Vagina (tissue), 2 donors: Measurements from ENCODE around the gene ATF6B.

Experiments
- POLR2A ChIP-seq, 2 donors: fragments of 450-650 bp; IDR thresholded peaks; one replicate each; pipeline ENCODE4 v1.6.1; 2017; ENCODE audit warnings: antibody characterized with exemption in 2 of 2, mild to moderate bottlenecking in 2 of 2, moderate library complexity in 2 of 2
- TF ChIP-seq, protein P1 (sequence below), 3 experiments: fragments of 450-650 bp in 2 of 3; fragments of 200-600 bp in 1 of 3; sonication (generic) in 1 of 3; IDR thresholded peaks; one replicate each; pipeline ENCODE4 v1.5.1; 2017 to 2019; ENCODE audit warnings: antibody characterized with exemption in 3 of 3, mild to moderate bottlenecking in 2 of 3, moderate library complexity in 2 of 3

GRCh38 chr6:32096087-32096393 lies 32.0 kb downstream of the ATF6B start:
- no peak for TF ChIP-seq POLR2A (IDR thresholded peaks at IDR 0.05)
- TF ChIP-seq, protein P1, sequence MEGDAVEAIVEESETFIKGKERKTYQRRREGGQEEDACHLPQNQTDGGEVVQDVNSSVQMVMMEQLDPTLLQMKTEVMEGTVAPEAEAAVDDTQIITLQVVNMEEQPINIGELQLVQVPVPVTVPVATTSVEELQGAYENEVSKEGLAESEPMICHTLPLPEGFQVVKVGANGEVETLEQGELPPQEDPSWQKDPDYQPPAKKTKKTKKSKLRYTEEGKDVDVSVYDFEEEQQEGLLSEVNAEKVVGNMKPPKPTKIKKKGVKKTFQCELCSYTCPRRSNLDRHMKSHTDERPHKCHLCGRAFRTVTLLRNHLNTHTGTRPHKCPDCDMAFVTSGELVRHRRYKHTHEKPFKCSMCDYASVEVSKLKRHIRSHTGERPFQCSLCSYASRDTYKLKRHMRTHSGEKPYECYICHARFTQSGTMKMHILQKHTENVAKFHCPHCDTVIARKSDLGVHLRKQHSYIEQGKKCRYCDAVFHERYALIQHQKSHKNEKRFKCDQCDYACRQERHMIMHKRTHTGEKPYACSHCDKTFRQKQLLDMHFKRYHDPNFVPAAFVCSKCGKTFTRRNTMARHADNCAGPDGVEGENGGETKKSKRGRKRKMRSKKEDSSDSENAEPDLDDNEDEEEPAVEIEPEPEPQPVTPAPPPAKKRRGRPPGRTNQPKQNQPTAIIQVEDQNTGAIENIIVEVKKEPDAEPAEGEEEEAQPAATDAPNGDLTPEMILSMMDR (IDR thresholded peaks at IDR 0.05): no peak
